OCI-LY1 (cell line): Measurements from ENCODE around the gene NFX1.

Experiments
- H2AFZ ChIP-seq: fragments of 200-600 bp; sonication (generic), shearing (Covaris generic); 2 replicates; pipeline ENCODE4 v1.6.0; 2014; ENCODE audit warnings: antibody characterized with exemption, mild to moderate bottlenecking, low read length
- H3F3A ChIP-seq: fragments of 200-600 bp; sonication (generic), shearing (Covaris generic); 2 replicates; pipeline ENCODE4 v1.6.0; 2014; ENCODE audit warnings: mild to moderate bottlenecking, antibody characterized with exemption, low read length, moderate library complexity; ENCODE audit not compliant: insufficient read depth
- H3K27ac ChIP-seq: fragments of 200-600 bp; sonication (generic); 2 replicates; pipeline ENCODE4 v1.5.1; 2014; ENCODE audit warnings: low read length, mixed run types, mild to moderate bottlenecking, low read depth; ENCODE audit not compliant: poor library complexity, severe bottlenecking
- H3K27me3 ChIP-seq: fragments of 200-600 bp; sonication (generic); 2 replicates; pipeline ENCODE4 v1.6.0; 2014; ENCODE audit warnings: antibody characterized with exemption, mild to moderate bottlenecking, low read length, moderate library complexity; ENCODE audit not compliant: insufficient read depth
- H3K36me3 ChIP-seq: fragments of 200-600 bp; sonication (generic); 2 replicates; pipeline ENCODE4 v1.6.1; 2014; ENCODE audit warnings: mild to moderate bottlenecking, antibody characterized with exemption, low read length, moderate library complexity, mixed read lengths; ENCODE audit not compliant: insufficient read depth
- H3K4me1 ChIP-seq: fragments of 200-600 bp; sonication (generic); 2 replicates; pipeline ENCODE4 v1.5.1; 2014; ENCODE audit warnings: mild to moderate bottlenecking, low read length, moderate library complexity; ENCODE audit not compliant: insufficient read depth, severe bottlenecking
- H3K4me2 ChIP-seq: fragments of 200-600 bp; sonication (generic), shearing (Covaris generic); 2 replicates; pipeline ENCODE4 v1.6.1; 2014; ENCODE audit warnings: low read length
- H3K4me3 ChIP-seq: fragments of 200-600 bp; sonication (generic); 2 replicates; pipeline ENCODE4 v1.5.1; 2014; ENCODE audit warnings: low read length, low read depth, mild to moderate bottlenecking, mixed read lengths; ENCODE audit not compliant: poor library complexity, severe bottlenecking
- H3K79me2 ChIP-seq: fragments of 200-600 bp; shearing (Covaris generic); 2 replicates; pipeline ENCODE4 v1.6.1; 2016; ENCODE audit warnings: mixed run types, low read length, mixed read lengths; ENCODE audit not compliant: insufficient read depth
- H3K9ac ChIP-seq: fragments of 200-600 bp; sonication (generic), shearing (Covaris generic); 2 replicates; pipeline ENCODE4 v1.6.1; 2014; ENCODE audit warnings: mild to moderate bottlenecking, low read length, mixed read lengths
- H3K9me2 ChIP-seq: fragments of 200-600 bp; sonication (generic), shearing (Covaris generic); 2 replicates; pipeline ENCODE4 v1.6.1; 2014; ENCODE audit warnings: low read depth, mild to moderate bottlenecking, low read length, mixed read lengths
- H3K9me3 ChIP-seq: fragments of 200-600 bp; shearing (Covaris generic); 2 replicates; pipeline ENCODE4 v1.6.1; 2014; ENCODE audit warnings: low read length, mixed read lengths
- H4K20me1 ChIP-seq: fragments of 200-600 bp; sonication (generic), shearing (Covaris generic); 2 replicates; pipeline ENCODE4 v1.6.0; 2016; ENCODE audit warnings: mild to moderate bottlenecking, low read length; ENCODE audit not compliant: insufficient read depth
- EZH2 ChIP-seq: fragments of 200-600 bp; sonication (generic), shearing (Covaris generic); IDR thresholded peaks from 2 replicates; pipeline ENCODE4 v1.8.0; 2017; ENCODE audit warnings: borderline replicate concordance, mixed run types, mild to moderate bottlenecking, antibody characterized with exemption, low read length, moderate library complexity, mixed read lengths
- TF ChIP-seq, protein P1 (sequence below): fragments of 200-600 bp; sonication (generic), shearing (Covaris generic); IDR thresholded peaks from 2 replicates; pipeline ENCODE4 v1.5.1; 2017; ENCODE audit warnings: mild to moderate bottlenecking, antibody characterized with exemption, low read length, moderate library complexity, mixed read lengths

The NFX1 gene

DNA sequence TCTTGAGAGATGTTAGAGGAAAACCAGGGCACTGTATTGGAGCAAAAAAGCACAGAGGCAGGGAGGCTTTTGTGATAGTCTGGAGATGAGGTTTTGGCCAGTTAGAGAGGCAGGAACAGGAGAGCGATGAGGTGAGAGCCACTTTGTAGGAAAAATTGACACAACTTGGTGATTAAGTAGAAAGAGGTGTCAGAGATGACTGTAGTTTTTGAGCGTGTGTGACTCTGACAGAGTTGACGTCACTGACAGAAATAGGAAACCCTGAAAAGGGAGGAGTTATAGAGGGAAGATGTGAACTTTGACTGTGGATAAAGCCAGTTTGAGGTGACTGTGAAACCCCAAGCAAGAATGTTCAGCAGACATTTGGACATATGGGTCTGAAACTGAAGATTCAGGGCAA lies 15.7 kb downstream of the NFX1 start:
- no peak overlapping the region for H3K4me3 ChIP-seq
- no peak overlapping the region for H2AFZ ChIP-seq
- peaks cover 100% of the 10 kb centered on the region for H3K36me3 ChIP-seq
- no peaks in the 10 kb centered on the region for H3K9me2 ChIP-seq
- no peaks in the 10 kb centered on the region for H3K4me1 ChIP-seq
- no peak overlapping the region for H3K27ac ChIP-seq
- H3K4me2 ChIP-seq: no peak overlapping the region
- H3K79me2 ChIP-seq: no peaks in the 10 kb centered on the region
- H3K9ac ChIP-seq: no peak overlapping the region
- H4K20me1 ChIP-seq: no peaks in the 10 kb centered on the region
- H3K9me3 ChIP-seq: no peaks in the 10 kb centered on the region
- TF ChIP-seq, protein P1, sequence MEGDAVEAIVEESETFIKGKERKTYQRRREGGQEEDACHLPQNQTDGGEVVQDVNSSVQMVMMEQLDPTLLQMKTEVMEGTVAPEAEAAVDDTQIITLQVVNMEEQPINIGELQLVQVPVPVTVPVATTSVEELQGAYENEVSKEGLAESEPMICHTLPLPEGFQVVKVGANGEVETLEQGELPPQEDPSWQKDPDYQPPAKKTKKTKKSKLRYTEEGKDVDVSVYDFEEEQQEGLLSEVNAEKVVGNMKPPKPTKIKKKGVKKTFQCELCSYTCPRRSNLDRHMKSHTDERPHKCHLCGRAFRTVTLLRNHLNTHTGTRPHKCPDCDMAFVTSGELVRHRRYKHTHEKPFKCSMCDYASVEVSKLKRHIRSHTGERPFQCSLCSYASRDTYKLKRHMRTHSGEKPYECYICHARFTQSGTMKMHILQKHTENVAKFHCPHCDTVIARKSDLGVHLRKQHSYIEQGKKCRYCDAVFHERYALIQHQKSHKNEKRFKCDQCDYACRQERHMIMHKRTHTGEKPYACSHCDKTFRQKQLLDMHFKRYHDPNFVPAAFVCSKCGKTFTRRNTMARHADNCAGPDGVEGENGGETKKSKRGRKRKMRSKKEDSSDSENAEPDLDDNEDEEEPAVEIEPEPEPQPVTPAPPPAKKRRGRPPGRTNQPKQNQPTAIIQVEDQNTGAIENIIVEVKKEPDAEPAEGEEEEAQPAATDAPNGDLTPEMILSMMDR: no peak
- no peak for TF ChIP-seq EZH2
- H3F3A ChIP-seq: no peaks in the 10 kb centered on the region
- H3K27me3 ChIP-seq: no peaks in the 10 kb centered on the region

DNA sequence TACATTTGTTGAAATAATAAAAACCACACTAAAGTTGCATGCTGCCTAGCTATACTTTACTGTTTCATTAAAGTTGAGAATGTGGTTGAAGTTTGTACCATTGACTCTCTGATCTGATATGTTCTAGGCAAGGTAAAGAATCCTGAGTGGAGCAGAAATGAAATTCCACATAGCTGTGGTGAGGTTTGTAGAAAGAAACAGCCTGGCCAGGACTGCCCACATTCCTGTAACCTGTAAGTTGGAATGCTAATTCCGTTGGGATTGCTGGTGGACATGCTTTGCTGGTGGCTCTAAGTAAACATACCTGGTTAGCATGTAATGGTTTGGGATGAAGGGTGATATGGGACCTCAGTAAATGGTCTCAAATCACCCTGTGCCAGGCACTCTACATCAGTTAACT lies 16.8 kb downstream of the NFX1 start:
- Histone ChIP-seq H3K36me3 (peaks cover 100% of the 10 kb centered on the region), H3K9me2 (no peaks in the 10 kb centered on the region), H3K9me3 (no peaks in the 10 kb centered on the region), H3K4me3 (no peak overlapping the region), H3F3A (no peaks in the 10 kb centered on the region), H3K4me2 (no peak overlapping the region), H3K27ac (no peak overlapping the region), H3K4me1 (no peaks in the 10 kb centered on the region), H2AFZ (no peak overlapping the region), H4K20me1 (no peaks in the 10 kb centered on the region), H3K9ac (no peak overlapping the region), H3K79me2 (no peaks in the 10 kb centered on the region), H3K27me3 (no peaks in the 10 kb centered on the region)
- TF ChIP-seq, protein P1: no peak
- TF ChIP-seq EZH2: no peak

DNA sequence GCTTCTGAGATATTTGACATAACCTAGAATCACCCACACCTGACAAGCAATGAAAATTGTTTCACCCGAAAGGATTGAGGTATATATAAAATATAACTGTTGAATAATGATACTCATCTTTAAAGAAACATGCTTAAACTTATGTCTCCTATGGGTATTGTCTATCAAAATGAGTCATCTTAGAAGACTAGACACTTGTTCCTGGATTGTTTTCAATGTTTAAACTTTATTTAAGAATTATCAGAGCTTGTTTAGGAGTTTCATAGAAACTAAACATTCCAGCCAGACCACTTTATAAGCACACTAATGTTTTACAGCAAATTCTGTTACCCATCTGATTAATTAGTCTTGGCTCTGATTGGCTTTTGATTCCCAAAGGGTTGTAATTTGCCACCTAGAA lies 19.6 kb downstream of the NFX1 start:
- no peak overlapping the region for H2AFZ ChIP-seq
- no peaks in the 10 kb centered on the region for H3F3A ChIP-seq
- no peaks in the 10 kb centered on the region for H3K9me3 ChIP-seq
- H3K9me2 ChIP-seq: no peaks in the 10 kb centered on the region
- no peaks in the 10 kb centered on the region for H4K20me1 ChIP-seq
- H3K4me1 ChIP-seq: no peaks in the 10 kb centered on the region
- no peaks in the 10 kb centered on the region for H3K79me2 ChIP-seq
- no peak overlapping the region for H3K4me3 ChIP-seq
- H3K4me2 ChIP-seq: no peak overlapping the region
- H3K27me3 ChIP-seq: no peaks in the 10 kb centered on the region
- peaks cover 100% of the 10 kb centered on the region for H3K36me3 ChIP-seq
- TF ChIP-seq EZH2: no peak
- TF ChIP-seq, protein P1: no peak
- no peak overlapping the region for H3K9ac ChIP-seq
- H3K27ac ChIP-seq: no peak overlapping the region
